ENCODE results near the gene SLC25A21. TPM values are rescaled to one million over a fixed set of nuclear protein-coding genes. Genes with fewer than 3 reads are reported as not detected.

The SLC25A21 gene
- total and polyA plus RNA-seq, 2 of the 13 experiments (the other 11 are each of a cell fraction or from before 2014, with no cell fraction given) = 1.9 to 2.9 TPM

DNA sequence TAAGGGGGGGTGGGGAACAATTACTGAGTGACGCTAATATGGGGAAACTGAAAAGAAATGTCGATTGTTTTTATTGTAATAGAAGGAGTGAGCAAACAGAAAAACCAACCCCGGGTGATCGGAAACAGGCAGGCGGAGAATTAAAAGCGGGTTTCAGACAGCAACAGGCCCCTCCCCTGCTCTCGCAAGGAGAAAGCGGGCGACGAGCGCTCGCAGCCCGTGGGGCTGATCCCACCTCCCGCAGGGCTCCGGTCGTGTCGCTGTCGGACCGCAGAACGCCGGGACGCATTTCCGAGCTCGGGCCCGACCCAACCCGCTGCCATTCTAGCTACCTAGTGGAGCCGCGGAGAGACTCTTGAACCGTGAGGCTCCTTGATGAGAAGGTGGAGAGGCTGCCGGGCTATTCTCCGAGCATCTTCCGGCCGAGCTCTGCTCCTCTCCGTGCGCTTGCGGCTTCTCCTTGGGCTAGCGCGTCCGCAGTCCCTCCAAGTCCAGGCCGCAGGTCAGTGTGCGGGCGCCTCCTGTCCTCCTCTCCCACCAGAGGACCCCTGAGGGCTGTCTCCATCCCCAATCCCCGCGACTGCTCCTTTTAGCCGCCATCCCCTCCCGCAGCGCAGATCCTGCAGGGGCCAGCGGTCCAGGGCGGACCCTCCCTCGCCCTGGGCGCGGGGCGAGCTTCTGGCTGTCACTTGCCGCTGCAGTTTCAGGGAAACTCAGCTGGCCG lies 514.8 kb downstream of the SLC25A21 start (continued):
- TF ChIP-seq ZBTB2 (CRISPR knock-in tag; IDR thresholded peaks at IDR 0.05; ENCODE audit: low read depth) = 0 out of 2 replicates have a peak, but pooled peaks have one; percentile 15
- 0 out of 2 replicates have a peak, but pooled peaks have one; percentile 25 for TF ChIP-seq RXRA (CRISPR knock-in tag; IDR thresholded peaks at IDR 0.05)
- TF ChIP-seq, protein P1, sequence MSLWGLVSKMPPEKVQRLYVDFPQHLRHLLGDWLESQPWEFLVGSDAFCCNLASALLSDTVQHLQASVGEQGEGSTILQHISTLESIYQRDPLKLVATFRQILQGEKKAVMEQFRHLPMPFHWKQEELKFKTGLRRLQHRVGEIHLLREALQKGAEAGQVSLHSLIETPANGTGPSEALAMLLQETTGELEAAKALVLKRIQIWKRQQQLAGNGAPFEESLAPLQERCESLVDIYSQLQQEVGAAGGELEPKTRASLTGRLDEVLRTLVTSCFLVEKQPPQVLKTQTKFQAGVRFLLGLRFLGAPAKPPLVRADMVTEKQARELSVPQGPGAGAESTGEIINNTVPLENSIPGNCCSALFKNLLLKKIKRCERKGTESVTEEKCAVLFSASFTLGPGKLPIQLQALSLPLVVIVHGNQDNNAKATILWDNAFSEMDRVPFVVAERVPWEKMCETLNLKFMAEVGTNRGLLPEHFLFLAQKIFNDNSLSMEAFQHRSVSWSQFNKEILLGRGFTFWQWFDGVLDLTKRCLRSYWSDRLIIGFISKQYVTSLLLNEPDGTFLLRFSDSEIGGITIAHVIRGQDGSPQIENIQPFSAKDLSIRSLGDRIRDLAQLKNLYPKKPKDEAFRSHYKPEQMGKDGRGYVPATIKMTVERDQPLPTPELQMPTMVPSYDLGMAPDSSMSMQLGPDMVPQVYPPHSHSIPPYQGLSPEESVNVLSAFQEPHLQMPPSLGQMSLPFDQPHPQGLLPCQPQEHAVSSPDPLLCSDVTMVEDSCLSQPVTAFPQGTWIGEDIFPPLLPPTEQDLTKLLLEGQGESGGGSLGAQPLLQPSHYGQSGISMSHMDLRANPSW (CRISPR knock-in tag; IDR thresholded peaks at IDR 0.05; ENCODE audit: borderline replicate concordance) = no peak
- no peak for TF ChIP-seq TEF (CRISPR knock-in tag; IDR thresholded peaks at IDR 0.05)

DNA sequence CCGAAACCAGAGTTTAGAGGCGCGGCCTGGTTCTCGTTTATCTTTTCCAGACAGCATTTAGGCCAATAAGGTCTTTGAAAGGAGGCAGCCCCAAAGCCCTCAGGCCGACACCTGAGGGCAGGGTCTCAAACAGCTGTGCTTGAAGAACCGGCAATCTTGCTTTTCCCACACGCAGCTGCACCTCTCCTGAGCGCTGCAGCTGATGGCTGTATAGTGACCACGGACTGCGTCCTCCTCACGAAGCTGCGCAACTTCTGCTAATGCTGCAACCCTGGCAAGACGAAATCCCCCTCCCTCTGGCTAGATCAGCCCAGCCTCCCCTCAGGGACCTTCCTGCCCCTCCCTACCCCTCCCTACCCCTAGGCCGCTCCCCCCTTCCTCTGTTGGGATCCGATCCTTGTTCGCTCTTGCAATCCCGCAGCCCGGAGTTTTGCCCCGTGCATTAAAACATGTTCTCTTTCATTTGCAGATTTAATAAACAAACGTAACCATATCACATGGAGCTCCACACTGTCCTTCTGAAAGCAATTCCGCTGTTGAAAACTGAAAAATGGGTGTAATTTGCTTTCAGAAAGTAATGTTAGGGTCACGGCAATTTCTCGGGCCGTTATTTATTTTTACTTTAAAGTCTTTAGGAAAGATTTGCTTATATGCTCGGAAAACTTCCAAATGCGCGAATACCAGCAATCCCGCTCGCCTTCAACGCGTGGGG lies 515.6 kb downstream of the SLC25A21 start:
- POLR2A ChIA-PET = no interaction called here
- H3K36me3 ChIP-seq (replicated peaks in 1 of 2; ENCODE audit: control insufficient read depth in 1 of 2, insufficient read depth in 2 of 2, low read length in 2 of 2) = no peaks in the 10 kb centered on the region
- BruUV-seq (replicated peaks) = no TSS peak
- DNase-seq (ENCODE audit: low spot score) (no peak), FAIRE-seq (no peak), ATAC-seq (no peak)
- intact Hi-C loops (cut with micrococcal nuclease; ENCODE audit: unreplicated experiment) = loop anchor here (1.0 to 2.0 kb wide), 2 partner anchors 50 to 105 kb away; no protein-coding TSS in a partner anchor
- peaks cover 23% of the 10 kb centered on the region for H3K4me1 ChIP-seq (ENCODE audit: insufficient read depth, low read length)
- 35% methylated on average over 31 of the region's 31 CpGs for WGBS (ENCODE audit: low lambda C conversion rate)
- H3K27ac ChIP-seq (ENCODE audit: extremely low read length, insufficient read depth, low read length) = no peak overlapping the region
- H3K27me3 ChIP-seq (ENCODE audit: control insufficient read depth in 1 of 2, insufficient read depth in 2 of 2, low read length in 2 of 2) = peaks cover 52 to 81% of the 10 kb centered on the region in 2 experiments
- no peak overlapping the region for H3K4me2 ChIP-seq (ENCODE audit: low read depth, low read length)
- H3K79me2 ChIP-seq (ENCODE audit: insufficient read depth, low read length) = no peaks in the 10 kb centered on the region
- in situ Hi-C loops (cut with HindIII; ENCODE audit: extremely low pct_ligation_motif_present, low pct_unique_long_range_greater_than_20kb) = no loop called here
- no peak overlapping the region for H2AFZ ChIP-seq (ENCODE audit: low read length)
- H3K9me3 ChIP-seq (ENCODE audit: low read length) = no peaks in the 10 kb centered on the region
- H3K9ac ChIP-seq (ENCODE audit: insufficient read depth, low read depth, low read length) = no peak overlapping the region
- peaks cover 2% of the 10 kb centered on the region; the same call in 1 of the 2 replicates for H4K20me1 ChIP-seq (ENCODE audit: insufficient read depth, low read length)
- no peak overlapping the region for H3K4me3 ChIP-seq (replicated peaks in 1 of 3; ENCODE audit: insufficient read depth in 1 of 3, low read depth in 2 of 3, low read length in 3 of 3)
- CTCF ChIA-PET (ENCODE audit: low intra/inter-chr PET ratio, low total read pairs) = no interaction called here
- TF ChIP-seq PCBP1 (IDR thresholded peaks at IDR 0.05; ENCODE audit: borderline replicate concordance, low read depth, low read length) (peak; percentile 81; the same call in 1 of the 2 replicates), ZNF775 (CRISPR knock-in tag; IDR thresholded peaks at IDR 0.05; ENCODE audit: borderline replicate concordance) (no peak), MED13 (CRISPR knock-in tag; IDR thresholded peaks at IDR 0.05) (0 out of 2 replicates have a peak, but pooled peaks have one; percentile 11), IKZF4 (CRISPR knock-in tag; IDR thresholded peaks at IDR 0.05; ENCODE audit: borderline replicate concordance, low read depth, not compliant biosample characterization) (no peak), JUND (CRISPR knock-in tag; IDR thresholded peaks at IDR 0.05) (no peak), MIXL1 (CRISPR knock-in tag; IDR thresholded peaks at IDR 0.05) (no peak), CHD2 (IDR thresholded peaks at IDR 0.05; ENCODE audit: low read depth, low read length) (no peak), ZFX (CRISPR knock-in tag; IDR thresholded peaks at IDR 0.05; ENCODE audit: low read depth) (peak; percentile 7; the same call in 1 of the 2 replicates), RNF2 (conservative IDR thresholded peaks at IDR 0.05; ENCODE audit: low read depth) (no peak), POGZ (CRISPR knock-in tag; IDR thresholded peaks at IDR 0.05) (no peak), ATF1 (CRISPR knock-in tag; IDR thresholded peaks at IDR 0.05) (no peak), ZEB1 (IDR thresholded peaks at IDR 0.05; ENCODE audit: insufficient replicate concordance, low read depth) (no peak)
